Ecto neural progenitor cell (in vitro differentiated cells): ENCODE data around the gene NLRC5.
A peak's percentile ranks its signal among the peaks of the same experiment; 100 is the strongest.
"Not testable (repeated sequence)": the region's sequence is repeated elsewhere in the genome, so short reads cannot be mapped to it uniquely, and the experiment has no call there.

Experiments
- DNase-seq: peaks from one replicate; pipeline ENCODE4 v3.0.0-alpha.2; 2018; ENCODE audit warnings: low spot score

NLRC5 gene

DNA sequence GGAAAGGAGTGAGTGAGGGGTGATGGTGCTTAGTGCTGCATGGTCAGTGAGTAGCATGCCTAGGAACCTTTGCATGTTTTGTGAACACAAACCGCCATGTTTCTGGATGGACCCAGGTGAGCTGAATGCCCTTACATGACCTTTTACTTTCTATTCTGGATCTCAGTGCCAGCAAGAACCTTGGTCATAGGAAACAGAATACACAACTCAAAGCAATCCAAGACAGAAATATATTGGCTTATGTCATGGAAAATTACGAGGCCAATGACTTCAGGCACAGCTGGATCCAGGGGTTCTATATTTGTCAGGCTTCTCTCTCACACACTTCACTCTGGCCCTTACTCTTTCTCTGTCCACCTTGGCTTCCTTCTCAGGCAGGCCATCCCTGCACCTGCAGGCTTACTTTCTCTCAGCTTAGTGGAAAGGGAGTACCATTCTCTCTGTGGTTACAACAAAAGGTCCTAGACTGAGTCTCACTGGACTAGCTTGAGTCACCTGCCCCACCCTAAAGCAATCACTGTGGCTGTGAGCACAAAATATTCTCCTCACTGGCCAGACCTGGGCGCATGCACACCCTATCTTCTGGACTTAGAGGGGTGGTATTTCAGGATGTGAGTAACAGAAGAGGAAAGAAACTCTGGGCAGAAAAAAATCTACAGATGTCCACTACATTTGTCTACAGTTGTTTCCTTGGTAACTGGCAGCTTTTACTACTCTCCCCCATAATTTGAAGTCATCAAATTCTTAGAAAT lies 82.7 kb downstream of the NLRC5 start:
- no peak for DNase-seq

DNA sequence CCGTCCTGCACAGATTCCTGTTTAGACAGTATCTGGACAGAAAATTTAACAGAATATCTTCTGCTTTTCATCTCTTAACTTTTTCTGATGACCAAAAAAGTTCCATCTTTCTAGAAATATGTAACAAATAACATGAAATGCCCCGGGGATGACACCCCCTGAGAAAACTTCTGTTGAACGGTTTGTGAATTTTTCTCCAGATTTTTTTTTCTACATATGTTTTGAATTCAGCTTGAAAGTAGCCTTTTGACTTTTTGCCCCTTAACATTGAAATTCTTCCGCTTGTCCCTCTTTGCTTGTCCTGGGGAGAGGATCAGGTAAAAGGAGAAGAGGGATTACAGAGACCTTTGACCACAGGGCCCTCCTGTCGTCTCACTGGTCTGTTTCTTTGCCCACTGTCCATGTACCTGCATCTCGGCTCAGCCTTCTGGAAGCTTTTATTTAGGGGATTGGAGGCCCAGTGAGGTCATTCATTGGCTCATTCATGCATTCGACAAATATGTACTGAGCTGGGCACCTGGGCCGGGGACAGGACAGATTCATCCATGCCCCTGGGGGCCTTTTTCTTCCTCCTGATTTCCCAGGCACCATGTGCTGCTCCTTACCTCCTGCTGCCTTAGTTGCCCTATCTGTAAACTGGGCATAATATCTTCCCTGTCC lies 83.4 kb downstream of the NLRC5 start:
- DNase-seq: no peak

DNA sequence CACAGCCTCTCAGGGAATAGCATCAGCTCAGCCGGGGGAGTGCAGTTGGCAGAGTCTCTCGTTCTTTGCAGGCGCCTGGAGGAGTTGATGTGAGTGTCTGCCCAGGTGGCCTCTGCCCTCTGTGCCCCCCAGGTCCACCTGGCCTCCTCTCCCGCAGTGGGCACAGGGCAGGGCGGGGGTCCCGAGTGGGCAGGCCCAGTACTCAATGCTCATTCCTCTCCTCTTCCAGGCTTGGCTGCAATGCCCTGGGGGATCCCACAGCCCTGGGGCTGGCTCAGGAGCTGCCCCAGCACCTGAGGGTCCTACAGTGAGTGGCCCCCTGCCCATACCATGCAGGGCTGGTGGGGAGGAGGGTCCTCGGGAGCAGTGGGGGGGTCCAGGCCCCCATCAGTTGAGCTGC lies 88.4 kb downstream of the NLRC5 start:
- no peak for DNase-seq

DNA sequence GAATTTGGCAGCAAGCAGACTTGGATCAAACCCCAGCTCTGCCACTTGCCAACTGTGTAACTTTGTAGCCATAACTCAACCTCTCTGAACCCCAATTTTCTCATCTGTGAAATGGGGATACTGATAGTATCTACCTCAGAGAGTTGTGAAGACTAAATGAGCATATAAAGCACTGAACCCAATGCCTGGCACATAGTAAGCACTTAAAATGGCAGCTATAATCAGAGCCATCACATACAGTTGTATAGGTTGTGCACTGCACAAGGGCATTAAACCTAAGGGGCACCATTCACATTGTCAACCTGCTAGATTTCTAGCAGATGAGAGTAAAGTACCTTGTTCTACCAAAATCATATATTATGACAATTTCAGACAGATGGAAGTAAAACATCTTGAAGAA lies 92.4 kb downstream of the NLRC5 start:
- DNase-seq: no peak

GRCh38 chr16:57082664-57083063 lies 93.3 kb downstream of the NLRC5 start:
- no peak for DNase-seq

GRCh38 chr16:57083485-57084126 lies 94.2 kb downstream of the NLRC5 start:
- no peak for DNase-seq

DNA sequence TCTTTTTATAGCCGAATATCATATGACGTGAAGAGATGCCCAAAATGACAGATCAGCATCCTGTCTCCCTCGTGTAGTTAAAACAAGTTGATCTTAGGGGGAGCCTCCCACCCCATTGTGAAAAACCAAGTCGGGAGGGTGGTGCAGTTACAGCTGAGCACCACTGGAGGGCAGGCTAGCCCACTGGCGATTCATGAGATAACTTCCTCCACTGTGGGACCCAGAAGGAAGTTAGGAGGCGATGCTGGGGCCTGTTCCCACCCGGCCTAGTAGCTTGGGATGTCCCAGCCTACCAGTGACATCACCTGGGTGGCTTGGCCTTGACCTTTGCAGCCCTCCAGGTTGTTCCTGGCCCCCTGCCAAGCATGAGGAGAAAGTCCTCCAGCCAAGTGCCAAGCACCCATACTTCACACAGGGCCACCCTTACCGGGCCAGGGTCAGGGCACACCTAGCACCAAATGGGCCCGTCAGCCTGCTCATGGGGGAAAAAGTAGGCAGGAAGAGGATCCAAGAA lies 95.0 kb downstream of the NLRC5 start:
- peak; percentile 81 for DNase-seq

DNA sequence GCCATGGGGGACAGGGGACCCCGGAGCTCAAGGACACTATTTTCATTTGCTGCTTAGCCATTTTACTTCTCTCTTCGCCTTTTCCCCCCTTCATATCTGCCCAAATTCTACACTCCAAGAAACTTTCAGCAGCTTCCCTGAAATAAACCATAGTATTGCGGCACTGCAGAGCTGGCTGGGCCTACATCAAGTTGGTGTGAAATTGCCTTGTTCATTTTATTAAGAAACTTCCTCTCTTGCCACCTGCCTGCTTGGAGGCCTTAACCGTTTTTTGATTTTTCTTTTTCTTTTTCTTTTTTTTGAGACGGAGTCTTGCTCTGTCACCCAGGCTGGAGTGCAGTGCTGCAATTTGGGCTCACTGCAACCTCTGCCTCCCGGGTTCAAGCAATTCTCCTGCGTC lies 95.6 kb downstream of the NLRC5 start:
- DNase-seq: no peak

- no peak for DNase-seq
Measured at GRCh38 chr16:57087003-57087402, 97.6 kb downstream of the NLRC5 start.

DNA sequence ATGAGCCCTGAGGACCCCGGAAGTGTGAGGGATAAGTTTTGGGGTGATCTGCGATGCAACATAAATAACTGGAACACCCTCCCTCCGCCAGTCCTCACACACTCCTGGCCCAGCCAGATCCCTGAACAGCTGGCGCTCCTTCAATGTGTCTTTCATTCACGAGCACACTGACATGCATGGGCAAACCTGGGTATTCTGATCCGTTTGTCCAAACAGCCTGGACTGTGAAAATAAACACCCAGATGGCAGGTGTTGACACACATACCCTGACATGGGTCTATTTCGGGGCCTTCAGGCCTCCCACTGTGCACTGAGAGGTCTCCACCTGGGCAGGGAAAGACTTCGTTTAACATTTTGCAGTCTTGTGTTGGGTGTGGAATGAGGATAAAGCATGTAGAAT lies 100.0 kb downstream of the NLRC5 start:
- DNase-seq: no peak

DNA sequence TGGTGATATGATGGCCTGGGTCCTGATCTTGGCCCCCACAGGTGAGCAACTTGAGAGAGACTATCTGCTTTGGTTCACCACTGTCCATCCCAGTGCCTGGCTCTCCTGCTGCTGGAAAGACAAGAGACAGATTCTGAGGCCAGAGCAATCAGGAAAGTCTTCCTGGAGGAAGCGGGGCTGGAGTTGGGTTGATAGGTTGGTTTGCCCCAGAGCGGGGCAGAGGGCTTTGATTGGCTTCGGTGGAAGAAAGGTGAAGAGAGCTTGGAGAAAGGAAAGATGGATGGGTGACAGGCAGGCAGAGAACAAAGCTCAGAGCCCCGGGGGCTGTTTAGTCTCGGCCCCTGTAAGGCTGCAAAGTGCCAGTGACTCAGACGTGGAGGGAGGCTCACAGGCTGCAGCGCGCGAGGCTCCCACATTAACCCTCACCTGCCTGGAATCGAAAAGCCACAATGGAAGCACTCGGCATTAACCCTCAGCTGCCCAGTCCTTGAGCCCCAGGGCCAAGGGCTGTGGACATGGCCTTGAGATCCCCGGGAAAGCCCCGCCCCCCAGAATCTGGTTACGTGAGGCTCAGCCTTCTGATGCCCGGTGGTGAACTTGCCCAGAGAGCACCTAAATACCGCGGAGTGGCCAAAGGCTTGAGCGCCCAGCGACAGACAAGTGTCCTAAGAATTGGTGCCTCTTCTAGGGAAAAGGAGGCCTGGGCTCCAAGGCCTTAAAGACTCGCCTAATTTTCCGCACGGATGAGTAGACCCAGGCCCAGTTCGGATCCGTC lies 102.0 kb downstream of the NLRC5 start:
- DNase-seq: peak; percentile 58

DNA sequence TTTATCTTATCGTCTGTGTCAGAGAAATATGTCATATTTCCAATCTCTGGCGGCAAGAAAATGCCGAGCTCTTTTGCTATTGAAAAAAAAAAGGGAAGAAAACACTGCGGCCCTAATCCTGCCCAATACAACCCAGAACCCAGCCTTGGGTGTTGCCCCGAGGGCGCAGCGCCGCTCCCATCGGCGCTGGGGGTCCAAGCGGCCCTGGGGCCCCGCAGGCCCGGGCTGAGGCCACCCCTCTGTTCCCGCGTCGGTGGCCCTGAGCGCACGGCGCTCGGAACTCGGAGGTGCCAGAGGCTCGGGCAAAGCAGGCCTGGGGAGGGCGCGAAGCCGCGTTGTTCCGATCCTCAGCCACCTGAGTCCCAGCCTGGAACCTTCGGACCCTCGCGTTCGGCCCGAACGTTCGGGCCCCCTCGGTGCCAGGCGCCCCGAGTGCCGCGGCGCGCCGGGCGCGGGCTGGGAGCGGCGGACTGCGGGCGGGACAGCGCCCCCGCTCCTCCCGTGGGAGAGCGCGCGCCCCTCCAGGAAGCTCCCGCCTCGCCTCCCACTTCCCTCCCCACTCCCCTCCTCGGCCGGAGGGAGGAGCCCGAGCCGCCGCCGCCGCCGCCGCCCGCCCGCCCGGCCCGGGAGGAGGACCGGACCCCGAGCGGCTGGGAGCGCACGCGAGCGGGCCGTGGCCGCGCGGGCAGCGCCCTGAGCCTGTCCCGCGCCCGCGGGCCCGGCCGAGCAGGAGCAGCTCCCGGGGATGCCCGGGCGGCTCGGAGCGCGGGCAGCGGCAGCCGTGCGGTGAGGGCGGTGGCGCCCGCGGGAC lies 102.8 kb downstream of the NLRC5 start, which contains the start of gene CPNE2:
Gene CPNE2 (plus strand): TSS at position 609 of the 811 bp plus-strand sequence. CDS start 18,160 bp downstream, outside the sequence.
- DNase-seq: peak; percentile 78

DNA sequence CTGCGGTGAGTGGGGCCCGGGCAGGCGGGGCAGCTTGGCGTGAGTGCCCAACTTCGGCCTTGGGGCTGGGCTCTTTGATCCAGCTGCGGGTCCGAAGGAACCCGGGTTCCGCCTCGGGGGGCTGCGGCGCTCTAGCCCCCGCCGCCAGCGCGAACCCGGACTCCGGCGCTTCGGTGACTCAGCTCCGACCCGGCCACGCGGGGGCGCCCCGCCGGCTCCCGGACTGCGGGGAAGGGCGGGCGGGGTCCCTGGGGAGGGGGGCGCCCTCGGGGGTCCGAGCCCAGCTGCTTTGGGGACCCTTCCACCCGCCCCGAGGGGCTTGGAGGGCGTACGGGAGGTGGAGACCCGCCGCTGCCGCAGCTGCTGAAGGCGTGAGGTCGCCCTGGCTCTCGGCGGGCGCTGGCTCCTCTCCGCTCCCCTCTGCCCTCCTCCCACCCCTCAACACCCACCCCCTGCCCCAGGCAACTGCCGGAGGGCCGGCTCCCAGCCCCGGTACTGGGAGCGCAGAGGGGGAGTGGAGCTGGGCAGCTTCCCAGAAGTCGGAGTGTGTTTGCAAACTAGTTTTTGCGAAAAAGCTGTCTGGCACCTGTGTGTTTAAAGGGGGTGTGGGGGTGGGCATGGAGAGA lies 103.5 kb downstream of the NLRC5 start:
- no peak for DNase-seq

- DNase-seq: no peak
Measured at GRCh38 chr16:57093666-57094564, 104.6 kb downstream of the NLRC5 start.

DNA sequence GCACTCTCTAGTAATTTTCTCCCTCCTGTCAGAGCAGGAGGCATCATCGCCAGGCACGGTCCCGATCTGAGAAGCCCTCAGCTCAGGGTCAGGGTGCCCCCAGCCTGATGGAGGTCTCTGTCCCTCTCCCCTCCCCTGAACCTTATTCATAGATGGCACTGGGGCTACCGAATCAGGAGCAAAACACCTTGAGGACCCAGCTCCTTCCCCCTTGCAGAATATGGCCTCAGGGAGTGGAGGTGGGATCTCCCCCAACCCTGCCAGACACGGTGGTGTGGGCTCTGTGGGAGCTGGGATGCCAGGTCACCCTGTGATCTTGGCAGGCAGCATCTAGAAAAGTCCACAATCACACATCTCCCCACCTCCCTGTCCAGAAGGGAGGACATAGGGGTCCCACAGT lies 105.6 kb downstream of the NLRC5 start:
- DNase-seq: no peak

- DNase-seq: no peak
Measured at GRCh38 chr16:57096192-57096591, 106.8 kb downstream of the NLRC5 start.

DNA sequence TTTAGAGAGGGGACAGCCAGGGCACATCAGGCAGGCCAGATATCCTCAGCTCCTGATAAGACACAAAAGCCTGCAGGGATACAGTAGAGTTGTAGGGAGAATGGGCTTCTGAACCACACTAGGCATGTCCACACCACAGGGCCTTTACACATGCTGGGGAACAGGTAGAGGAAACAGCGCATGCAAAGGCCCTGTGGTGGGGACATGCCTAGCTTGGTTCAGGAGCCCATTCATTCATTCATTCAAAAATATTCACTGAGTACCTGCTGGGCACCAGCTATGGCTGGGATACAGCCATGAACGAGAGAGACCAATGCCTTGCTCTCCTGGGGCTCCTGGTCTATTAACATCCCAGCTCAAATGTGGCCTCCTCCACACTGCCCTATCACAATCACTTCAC lies 107.4 kb downstream of the NLRC5 start:
- DNase-seq: no peak

DNA sequence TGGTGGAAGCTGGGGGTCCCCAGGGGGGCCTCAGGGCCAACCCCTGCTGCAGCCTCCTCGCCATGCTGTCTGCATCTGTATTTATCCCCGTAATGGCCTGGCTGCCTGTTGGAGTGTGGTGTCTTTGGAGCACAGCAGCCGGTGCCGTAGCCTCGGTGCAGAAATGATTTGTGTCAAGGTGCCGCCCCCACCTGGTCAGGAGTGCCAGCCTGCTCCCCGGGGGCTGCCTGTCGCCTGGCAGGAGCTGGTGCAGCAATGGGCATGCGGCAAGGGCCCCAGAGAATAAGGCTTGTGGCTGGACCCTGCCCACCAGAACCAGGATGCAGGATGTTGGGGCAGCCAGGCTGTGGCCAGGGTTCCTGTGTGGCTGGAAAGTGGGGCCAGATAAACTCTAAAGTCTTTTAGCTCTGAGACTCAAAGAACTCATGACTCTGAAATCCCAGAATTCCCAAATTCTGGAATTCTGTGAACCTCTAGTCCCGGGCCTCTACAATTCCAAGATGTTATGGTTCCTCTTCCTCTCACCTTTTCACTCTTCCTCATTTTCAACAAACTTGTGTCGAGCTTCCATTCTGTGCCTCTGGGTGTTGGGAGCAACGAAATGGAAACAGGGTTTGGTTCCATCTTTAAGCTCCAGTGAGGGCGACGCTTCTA lies 109.0 kb downstream of the NLRC5 start:
- DNase-seq: no peak

DNA sequence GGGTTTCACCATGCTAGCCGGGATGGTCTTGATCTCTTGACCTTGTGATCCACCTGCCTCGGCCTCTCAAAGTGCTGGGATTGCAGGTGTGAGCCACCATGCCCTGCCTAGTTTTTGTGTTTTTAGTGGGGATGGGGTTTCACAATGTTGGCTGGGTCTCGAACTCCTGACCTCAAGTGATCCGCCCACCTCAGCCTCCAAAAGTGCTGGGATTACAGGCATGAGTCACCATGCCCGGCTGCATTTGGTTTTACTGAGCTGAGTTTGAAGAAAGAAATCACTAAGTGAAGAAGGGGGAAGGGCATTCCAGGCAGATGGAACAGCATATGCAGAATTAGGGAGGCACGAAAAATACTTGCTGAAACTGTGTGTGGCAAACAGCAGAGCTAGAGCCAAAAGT lies 110.6 kb downstream of the NLRC5 start:
- DNase-seq: not testable (repeated sequence)
